HEK293 (cell line): Measurements from ENCODE around the gene TNP2.

Experiments
- CTCF ChIA-PET: fragments of 350-600 bp; formaldehyde crosslinking; extraction: SDS; loops from one replicate; lab custom pipeline; 2021; ENCODE audit warnings: antibody characterized with exemption; lab: Yijun Ruan, JAX
- POLR2A ChIA-PET: fragments of 300-600 bp; formaldehyde crosslinking; extraction: SDS; loops from one replicate; lab custom pipeline; 2020; ENCODE audit warnings: antibody characterized with exemption, inconsistent platforms; lab: Yijun Ruan, JAX
- H3K27ac ChIP-seq: fragments of 200-500 bp; sonication (Bioruptor generic); 2 replicates; pipeline ENCODE4 v1.5.1; 2014; ENCODE audit warnings: low read depth, low read length, control low read depth, inconsistent platforms; ENCODE audit errors: extremely low read depth
- H3K36me3 ChIP-seq, 2 experiments: fragments of 200-500 bp in 1 of 2; sonication (Bioruptor generic) in 1 of 2; 1 replicate in 1 of 2; 2 replicates in 1 of 2; pipeline ENCODE4 v1.5.1; 2014 to 2017; ENCODE audit warnings: inconsistent platforms in 2 of 2, low read length in 2 of 2; ENCODE audit not compliant: control insufficient read depth in 2 of 2, insufficient read depth in 1 of 2
- H3K4me1 ChIP-seq: fragments of 200-500 bp; sonication (Bioruptor generic); 2 replicates; pipeline ENCODE4 v1.5.1; 2014; ENCODE audit warnings: mild to moderate bottlenecking, low read length, inconsistent platforms; ENCODE audit not compliant: control insufficient read depth, insufficient read depth
- H3K4me3 ChIP-seq: 2 replicates; pipeline ENCODE4 v1.5.1; 2011; ENCODE audit warnings: low read depth, mild to moderate bottlenecking, control low read depth, low read length, moderate library complexity
- H3K9me3 ChIP-seq: fragments of 200-500 bp; sonication (Bioruptor generic); 2 replicates; pipeline ENCODE4 v1.5.1; 2014; ENCODE audit warnings: low read depth, low read length, inconsistent platforms; ENCODE audit not compliant: control insufficient read depth, insufficient read depth
- BCL11B ChIP-seq: fragments of 450-650 bp; formaldehyde crosslinking; IDR thresholded peaks from 2 replicates; pipeline ENCODE4 v1.5.1; 2016; ENCODE audit warnings: low read depth, missing biosample characterization, missing genetic modification characterization
- GLIS2 ChIP-seq: fragments of 450-650 bp; formaldehyde crosslinking; IDR thresholded peaks from 2 replicates; pipeline ENCODE4 v1.5.1; 2016; ENCODE audit warnings: missing biosample characterization, missing genetic modification characterization
- HOXA7 ChIP-seq: sonication (generic); formaldehyde crosslinking; IDR thresholded peaks from 2 replicates; pipeline ENCODE4 v1.8.1; 2022; ENCODE audit warnings: missing genetic modification reagents, borderline replicate concordance
- KLF7 ChIP-seq: fragments of 450-650 bp; formaldehyde crosslinking; IDR thresholded peaks from 2 replicates; pipeline ENCODE4 v1.5.1; 2016; ENCODE audit warnings: missing biosample characterization, missing genetic modification characterization, borderline replicate concordance
- WT1 ChIP-seq: fragments of 450-650 bp; formaldehyde crosslinking; IDR thresholded peaks from 2 replicates; pipeline ENCODE4 v1.5.1; 2016; ENCODE audit warnings: missing biosample characterization, missing genetic modification characterization
- ZBTB17 ChIP-seq: fragments of 450-650 bp; formaldehyde crosslinking; IDR thresholded peaks from 2 replicates; pipeline ENCODE4 v1.5.1; 2016; ENCODE audit warnings: missing biosample characterization, missing genetic modification characterization
- ZFHX2 ChIP-seq: fragments of 450-650 bp; formaldehyde crosslinking; conservative IDR thresholded peaks from 2 replicates; pipeline ENCODE4 v1.5.1; 2016; ENCODE audit warnings: missing biosample characterization, missing genetic modification characterization
- ZNF146 ChIP-seq: fragments of 450-650 bp; formaldehyde crosslinking; IDR thresholded peaks from 2 replicates; pipeline ENCODE4 v1.5.1; 2016; ENCODE audit warnings: missing biosample characterization, missing genetic modification characterization
- ZNF707 ChIP-seq: fragments of 450-650 bp; formaldehyde crosslinking; IDR thresholded peaks from 2 replicates; pipeline ENCODE4 v1.5.1; 2016; ENCODE audit warnings: missing biosample characterization, missing genetic modification characterization
- ZNF776 ChIP-seq: fragments of 450-650 bp; formaldehyde crosslinking; IDR thresholded peaks from 2 replicates; pipeline ENCODE4 v1.5.0; 2017; ENCODE audit warnings: missing biosample characterization, missing genetic modification characterization, borderline replicate concordance
- ZNF837 ChIP-seq: fragments of 450-650 bp; formaldehyde crosslinking; IDR thresholded peaks from 2 replicates; pipeline ENCODE4 v1.5.1; 2016; ENCODE audit warnings: missing biosample characterization, missing genetic modification characterization
- ZSCAN16 ChIP-seq: fragments of 450-650 bp; formaldehyde crosslinking; IDR thresholded peaks from 2 replicates; pipeline ENCODE4 v1.5.1; 2016; ENCODE audit warnings: missing biosample characterization, missing genetic modification characterization
- ZSCAN30 ChIP-seq: fragments of 450-650 bp; IDR thresholded peaks from 2 replicates; pipeline ENCODE4 v1.5.1; 2018; ENCODE audit warnings: missing biosample characterization, mild to moderate bottlenecking, missing genetic modification characterization, moderate library complexity
- TF ChIP-seq, protein P1 (sequence below): fragments of 450-650 bp; IDR thresholded peaks from 2 replicates; pipeline ENCODE4 v1.5.1; 2018; ENCODE audit warnings: missing biosample characterization, mild to moderate bottlenecking, missing genetic modification characterization
- TF ChIP-seq, protein P2 (sequence below): fragments of 450-650 bp; formaldehyde crosslinking; IDR thresholded peaks from 2 replicates; pipeline ENCODE4 v1.5.1; 2016; ENCODE audit warnings: missing biosample characterization, missing genetic modification characterization, low read depth
- TF ChIP-seq, protein P3 (sequence below): fragments of 450-650 bp; formaldehyde crosslinking; IDR thresholded peaks from 2 replicates; pipeline ENCODE4 v1.5.1; 2016; ENCODE audit warnings: missing biosample characterization, missing genetic modification characterization

Gene TNP2

DNA sequence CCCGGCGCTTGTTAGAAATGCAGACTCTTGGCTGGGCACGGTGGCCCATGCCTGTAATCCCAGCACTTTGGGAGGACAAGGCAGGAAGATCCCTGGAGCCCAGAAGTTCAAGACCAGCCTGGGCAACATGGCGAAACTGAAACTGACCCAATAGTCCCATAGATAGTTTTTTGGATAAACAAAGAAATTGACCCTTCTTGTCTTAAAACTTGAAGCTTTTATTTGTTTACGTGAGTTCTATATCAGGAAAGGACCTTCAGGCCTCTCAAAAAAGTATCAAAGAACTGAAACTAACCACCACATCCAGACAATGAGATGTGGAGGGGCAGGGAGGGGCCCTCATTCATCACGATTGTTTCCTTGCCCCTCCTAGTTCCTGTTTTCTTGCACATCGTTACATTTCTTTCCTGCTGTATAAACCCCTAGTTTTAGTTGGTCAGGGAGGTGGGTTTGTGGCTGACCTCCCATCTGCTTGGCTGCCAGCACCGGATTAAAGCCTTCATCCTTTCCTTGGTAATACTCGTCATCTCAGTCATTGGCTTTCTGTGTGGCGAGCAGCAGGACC lies 42.0 kb upstream of the TNP2 start:
- H3K36me3 ChIP-seq, result no peaks in the 10 kb centered on the region
- POLR2A ChIA-PET, result no interaction called here
- no peak for TF ChIP-seq ZNF776
- TF ChIP-seq GLIS2, result no peak
- TF ChIP-seq WT1, result no peak
- no peak for TF ChIP-seq KLF7 (tag by site-specific recombination)
- TF ChIP-seq BCL11B (tag by site-specific recombination), result no peak
- TF ChIP-seq, protein P1, sequence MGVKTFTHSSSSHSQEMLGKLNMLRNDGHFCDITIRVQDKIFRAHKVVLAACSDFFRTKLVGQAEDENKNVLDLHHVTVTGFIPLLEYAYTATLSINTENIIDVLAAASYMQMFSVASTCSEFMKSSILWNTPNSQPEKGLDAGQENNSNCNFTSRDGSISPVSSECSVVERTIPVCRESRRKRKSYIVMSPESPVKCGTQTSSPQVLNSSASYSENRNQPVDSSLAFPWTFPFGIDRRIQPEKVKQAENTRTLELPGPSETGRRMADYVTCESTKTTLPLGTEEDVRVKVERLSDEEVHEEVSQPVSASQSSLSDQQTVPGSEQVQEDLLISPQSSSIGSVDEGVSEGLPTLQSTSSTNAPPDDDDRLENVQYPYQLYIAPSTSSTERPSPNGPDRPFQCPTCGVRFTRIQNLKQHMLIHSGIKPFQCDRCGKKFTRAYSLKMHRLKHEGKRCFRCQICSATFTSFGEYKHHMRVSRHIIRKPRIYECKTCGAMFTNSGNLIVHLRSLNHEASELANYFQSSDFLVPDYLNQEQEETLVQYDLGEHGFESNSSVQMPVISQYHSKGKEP, result no peak
- TF ChIP-seq HOXA7 (CRISPR knock-in tag), result no peak
- no peak for TF ChIP-seq ZBTB17 (tag by site-specific recombination)
- TF ChIP-seq, all 188 proteins: peak for 0
- Histone ChIP-seq H3K27ac (no peak overlapping the region), H3K4me3 (no peak overlapping the region), H3K9me3 (no peaks in the 10 kb centered on the region), H3K4me1 (no peaks in the 10 kb centered on the region)
- CTCF ChIA-PET, result no interaction called here

DNA sequence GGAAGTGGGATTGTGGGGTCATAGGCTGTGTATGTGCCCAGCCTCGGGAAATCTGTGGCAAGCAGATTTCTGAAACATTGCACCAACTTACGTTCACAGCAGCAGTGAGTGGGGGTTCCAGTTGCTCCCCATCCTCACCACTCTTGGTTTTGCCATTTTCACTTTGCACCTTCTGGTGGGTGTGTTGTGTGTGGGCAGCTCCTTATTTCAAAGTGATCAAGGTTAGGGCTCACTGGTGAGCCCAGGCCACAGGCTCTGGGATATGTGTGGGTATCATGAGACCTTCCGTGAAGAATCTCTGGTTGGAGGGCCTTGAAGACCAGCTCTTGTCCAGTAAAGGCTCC lies 41.5 kb upstream of the TNP2 start:
- H3K27ac ChIP-seq, result no peak overlapping the region
- CTCF ChIA-PET, result interaction anchor here (0.8 kb wide), 1 partner anchor 19 kb away, joined by 3 read pairs; no protein-coding TSS in a partner anchor
- POLR2A ChIA-PET, result no interaction called here
- H3K4me3 ChIP-seq, result no peak overlapping the region
- H3K4me1 ChIP-seq, result no peaks in the 10 kb centered on the region
- no peaks in the 10 kb centered on the region for H3K9me3 ChIP-seq
- TF ChIP-seq ZNF707 (tag by site-specific recombination), result no peak
- 0 out of 2 replicates have a peak, but pooled peaks have one; percentile 10 for TF ChIP-seq ZFHX2
- H3K36me3 ChIP-seq, result no peaks in the 10 kb centered on the region

DNA sequence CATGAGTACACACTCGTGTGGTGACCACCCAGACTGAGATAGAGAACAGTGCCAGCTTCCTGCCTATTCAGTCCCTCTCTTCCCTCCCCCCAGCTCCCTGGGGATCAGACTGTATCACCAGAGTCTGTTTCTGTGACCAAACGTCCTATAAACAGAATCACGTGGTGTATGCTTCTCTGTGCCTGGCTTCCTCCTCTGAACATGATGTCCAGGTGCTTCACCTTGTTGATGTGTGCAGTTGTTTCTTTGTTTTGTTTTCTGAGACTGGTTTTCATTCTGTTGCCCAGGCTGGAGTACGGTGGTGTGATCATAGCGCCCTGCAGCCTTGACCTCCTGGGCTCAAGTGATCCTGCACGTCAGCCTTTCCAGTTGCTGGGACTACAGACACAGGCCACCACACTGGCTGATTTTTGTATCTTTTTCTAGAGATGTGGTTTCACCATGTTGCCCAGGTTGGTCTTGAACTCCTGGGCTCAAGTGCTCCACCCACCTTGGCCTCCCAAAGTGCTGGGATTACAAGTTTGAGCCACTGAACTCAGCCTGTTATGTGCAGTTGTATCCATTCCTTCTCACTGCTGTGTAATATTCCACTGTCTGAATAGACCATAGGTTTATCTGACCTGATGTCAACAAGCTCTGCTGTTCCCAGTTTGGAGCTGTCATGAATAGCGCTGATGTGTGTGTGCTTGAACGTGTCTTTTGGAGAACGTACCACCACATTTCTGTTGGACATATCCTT lies 40.9 kb upstream of the TNP2 start:
- Histone ChIP-seq H3K9me3 (no peaks in the 10 kb centered on the region), H3K36me3 (no peaks in the 10 kb centered on the region), H3K4me1 (no peaks in the 10 kb centered on the region), H3K4me3 (no peak overlapping the region), H3K27ac (no peak overlapping the region)
- TF ChIP-seq ZNF146, result peak; percentile 86
- TF ChIP-seq, protein P2, sequence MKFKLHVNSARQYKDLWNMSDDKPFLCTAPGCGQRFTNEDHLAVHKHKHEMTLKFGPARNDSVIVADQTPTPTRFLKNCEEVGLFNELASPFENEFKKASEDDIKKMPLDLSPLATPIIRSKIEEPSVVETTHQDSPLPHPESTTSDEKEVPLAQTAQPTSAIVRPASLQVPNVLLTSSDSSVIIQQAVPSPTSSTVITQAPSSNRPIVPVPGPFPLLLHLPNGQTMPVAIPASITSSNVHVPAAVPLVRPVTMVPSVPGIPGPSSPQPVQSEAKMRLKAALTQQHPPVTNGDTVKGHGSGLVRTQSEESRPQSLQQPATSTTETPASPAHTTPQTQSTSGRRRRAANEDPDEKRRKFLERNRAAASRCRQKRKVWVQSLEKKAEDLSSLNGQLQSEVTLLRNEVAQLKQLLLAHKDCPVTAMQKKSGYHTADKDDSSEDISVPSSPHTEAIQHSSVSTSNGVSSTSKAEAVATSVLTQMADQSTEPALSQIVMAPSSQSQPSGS (tag by site-specific recombination), result no peak
- TF ChIP-seq ZSCAN16, result no peak
- no peak for TF ChIP-seq ZNF837 (tag by site-specific recombination)
- TF ChIP-seq, protein P3, sequence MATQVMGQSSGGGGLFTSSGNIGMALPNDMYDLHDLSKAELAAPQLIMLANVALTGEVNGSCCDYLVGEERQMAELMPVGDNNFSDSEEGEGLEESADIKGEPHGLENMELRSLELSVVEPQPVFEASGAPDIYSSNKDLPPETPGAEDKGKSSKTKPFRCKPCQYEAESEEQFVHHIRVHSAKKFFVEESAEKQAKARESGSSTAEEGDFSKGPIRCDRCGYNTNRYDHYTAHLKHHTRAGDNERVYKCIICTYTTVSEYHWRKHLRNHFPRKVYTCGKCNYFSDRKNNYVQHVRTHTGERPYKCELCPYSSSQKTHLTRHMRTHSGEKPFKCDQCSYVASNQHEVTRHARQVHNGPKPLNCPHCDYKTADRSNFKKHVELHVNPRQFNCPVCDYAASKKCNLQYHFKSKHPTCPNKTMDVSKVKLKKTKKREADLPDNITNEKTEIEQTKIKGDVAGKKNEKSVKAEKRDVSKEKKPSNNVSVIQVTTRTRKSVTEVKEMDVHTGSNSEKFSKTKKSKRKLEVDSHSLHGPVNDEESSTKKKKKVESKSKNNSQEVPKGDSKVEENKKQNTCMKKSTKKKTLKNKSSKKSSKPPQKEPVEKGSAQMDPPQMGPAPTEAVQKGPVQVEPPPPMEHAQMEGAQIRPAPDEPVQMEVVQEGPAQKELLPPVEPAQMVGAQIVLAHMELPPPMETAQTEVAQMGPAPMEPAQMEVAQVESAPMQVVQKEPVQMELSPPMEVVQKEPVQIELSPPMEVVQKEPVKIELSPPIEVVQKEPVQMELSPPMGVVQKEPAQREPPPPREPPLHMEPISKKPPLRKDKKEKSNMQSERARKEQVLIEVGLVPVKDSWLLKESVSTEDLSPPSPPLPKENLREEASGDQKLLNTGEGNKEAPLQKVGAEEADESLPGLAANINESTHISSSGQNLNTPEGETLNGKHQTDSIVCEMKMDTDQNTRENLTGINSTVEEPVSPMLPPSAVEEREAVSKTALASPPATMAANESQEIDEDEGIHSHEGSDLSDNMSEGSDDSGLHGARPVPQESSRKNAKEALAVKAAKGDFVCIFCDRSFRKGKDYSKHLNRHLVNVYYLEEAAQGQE (tag by site-specific recombination), result no peak
- no peak for TF ChIP-seq ZSCAN30
- ChIA-PET POLR2A (no interaction called here), CTCF (interaction anchor here (0.8 kb wide), 1 partner anchor 18 kb away, joined by 3 read pairs; no protein-coding TSS in a partner anchor)
